Peyer's patch (tissue), 4 donors: ENCODE data around the gene TVP23C. TPM values are rescaled to one million over a fixed set of nuclear protein-coding genes. Genes with fewer than 3 reads are reported as not detected.
"Not testable (repeated sequence)": the region's sequence is repeated elsewhere in the genome, so short reads cannot be mapped to it uniquely, and the experiment has no call there.

Source experiments
- DNase-seq, 3 donors: peaks; one replicate each; pipeline ENCODE4 v3.0.0-alpha.2; 2017 to 2019
- H3K27ac ChIP-seq, 4 donors: fragments of 200-600 bp; sonication (generic); one replicate each; pipeline ENCODE4 v1.5.1; 2016 to 2019
- H3K27me3 ChIP-seq, 2 donors: fragments of 200-600 bp; sonication (generic); one replicate each; pipeline ENCODE4 v1.5.1; 2019
- H3K36me3 ChIP-seq, 3 donors: fragments of 200-600 bp; sonication (generic); one replicate each; pipeline ENCODE4 v1.5.1; 2016 to 2019
- H3K4me1 ChIP-seq, 4 donors: fragments of 200-600 bp; sonication (generic); one replicate each; pipeline ENCODE4 v1.5.1; 2016 to 2019
- H3K4me3 ChIP-seq, 4 donors: fragments of 200-600 bp; sonication (generic); 1 replicate in 3 of 4; 2 replicates in 1 of 4; pipeline ENCODE4 v1.5.1; 2016 to 2019; ENCODE audit warnings: mild to moderate bottlenecking in 1 of 4
- H3K9me3 ChIP-seq, 4 donors: fragments of 200-600 bp; sonication (generic); one replicate each; pipeline ENCODE4 v1.5.1; 2016 to 2019; ENCODE audit warnings: mild to moderate bottlenecking in 1 of 4
- CTCF ChIP-seq, 6 experiments: fragments of 450-650 bp in 4 of 6; fragments of 200-600 bp in 2 of 6; sonication (generic) in 1 of 6; IDR thresholded peaks; one replicate each; pipeline ENCODE4 v1.5.1; 2017 to 2019; ENCODE audit warnings: antibody characterized with exemption in 6 of 6, mild to moderate bottlenecking in 3 of 6, moderate library complexity in 1 of 6
- POLR2A ChIP-seq, 2 donors: fragments of 450-650 bp; IDR thresholded peaks; one replicate each; pipeline ENCODE4 v1.5.1; 2017; ENCODE audit warnings: antibody characterized with exemption in 2 of 2, mild to moderate bottlenecking in 2 of 2, moderate library complexity in 2 of 2
- total RNA-seq, 4 donors: library from RNA; depleted of rRNA; stranded (reverse); fragments of >200 nt; gene quantifications; one replicate each; pipeline ENCODE4 v1.1.0, GENCODE V29; 2016

Gene TVP23C
- total RNA-seq, 4 donors from 2014 or later = 17.3 to 53.2 (median 31.0) TPM

- H3K4me1 ChIP-seq = peaks cover 0 to 11% (median 0%) of the 10 kb centered on the region in 4 donors
- TF ChIP-seq CTCF (IDR thresholded peaks at IDR 0.05) = peak in 4 of 6 experiments; percentile 45 to 64 (median 59)
- not testable (repeated sequence) for H3K36me3 ChIP-seq, DNase-seq, H3K27ac ChIP-seq, H3K27me3 ChIP-seq, H3K4me3 ChIP-seq, H3K9me3 ChIP-seq
Measured at GRCh38 chr17:15526292-15527218, 36.7 kb downstream of the TVP23C start.

GRCh38 chr17:15524990-15525985, 38.0 kb downstream of the TVP23C start:
- H3K4me3 ChIP-seq, H3K27me3 ChIP-seq, DNase-seq, H3K36me3 ChIP-seq, H3K9me3 ChIP-seq, H3K27ac ChIP-seq: not testable (repeated sequence)
- peaks cover 0 to 11% (median 0%) of the 10 kb centered on the region in 4 donors for H3K4me1 ChIP-seq

GRCh38 chr17:15516150-15516549, 47.1 kb downstream of the TVP23C start:
- Histone ChIP-seq H3K27ac (no peak overlapping the region), H3K4me1 (peaks cover 0 to 8% (median 0%) of the 10 kb centered on the region in 4 donors), H3K9me3 (no peaks in the 10 kb centered on the region), H3K4me3 (no peak overlapping the region), H3K36me3 (peaks cover 0 to 6% (median 0%) of the 10 kb centered on the region in 3 donors), H3K27me3 (no peaks in the 10 kb centered on the region)
- TF ChIP-seq POLR2A (IDR thresholded peaks at IDR 0.05) = no peak
- TF ChIP-seq CTCF (IDR thresholded peaks at IDR 0.05) = no peak
- no peak for DNase-seq

- H3K9me3 ChIP-seq = no peaks in the 10 kb centered on the region
- H3K4me1 ChIP-seq = peaks cover 0 to 8% (median 0%) of the 10 kb centered on the region in 4 donors
- no peak overlapping the region for H3K27ac ChIP-seq
- no peak for TF ChIP-seq CTCF (IDR thresholded peaks at IDR 0.05)
- TF ChIP-seq POLR2A (IDR thresholded peaks at IDR 0.05) = no peak
- no peak overlapping the region for H3K4me3 ChIP-seq
- H3K36me3 ChIP-seq = peaks cover 0 to 6% (median 0%) of the 10 kb centered on the region in 3 donors
- no peaks in the 10 kb centered on the region for H3K27me3 ChIP-seq
- DNase-seq = no peak
Measured at GRCh38 chr17:15514469-15514868, 48.8 kb downstream of the TVP23C start.

GRCh38 chr17:15513856-15514459, 49.3 kb downstream of the TVP23C start:
- no peaks in the 10 kb centered on the region for H3K27me3 ChIP-seq
- no peaks in the 10 kb centered on the region for H3K9me3 ChIP-seq
- no peak overlapping the region for H3K4me3 ChIP-seq
- H3K36me3 ChIP-seq = peaks cover 0 to 6% (median 0%) of the 10 kb centered on the region in 3 donors
- no peak for DNase-seq
- TF ChIP-seq POLR2A (IDR thresholded peaks at IDR 0.05) (no peak), CTCF (IDR thresholded peaks at IDR 0.05) (no peak)
- peaks cover 0 to 8% (median 0%) of the 10 kb centered on the region in 4 donors for H3K4me1 ChIP-seq
- H3K27ac ChIP-seq = peak overlapping the region in 3 of 4 donors; percentile 18 to 57 (median 25)
